RWPE1 (cell line): ENCODE results near the gene SMDT1.
"Not testable (repeated sequence)": the region's sequence is repeated elsewhere in the genome, so short reads cannot be mapped to it uniquely, and the experiment has no call there.

Experiments
- CTCF ChIA-PET: fragments of 350-600 bp; sonication (Branson Sonifier 250); formaldehyde crosslinking; extraction: SDS; loops from one replicate; lab custom pipeline; 2021; lab: Yijun Ruan, JAX
- POLR2A ChIA-PET: fragments of 400-600 bp; formaldehyde crosslinking; extraction: SDS; loops from one replicate; lab custom pipeline; 2020; ENCODE audit warnings: antibody characterized with exemption; ENCODE audit not compliant: low non-redundant PET; lab: Yijun Ruan, JAX
- DNase-seq: peaks from one replicate; pipeline ENCODE4 v3.0.0; 2012; ENCODE audit warnings: low spot score
- H3K27ac ChIP-seq: fragments of 450-650 bp; 2 replicates; pipeline ENCODE4 v1.5.1; 2017
- CTCF ChIP-seq: fragments of 450-650 bp; conservative IDR thresholded peaks from 2 replicates; pipeline ENCODE4 v1.5.1; 2017; ENCODE audit warnings: low read depth, mild to moderate bottlenecking

The SMDT1 gene

GRCh38 chr22:42130639-42131431, 51.3 kb downstream of the SMDT1 start, which contains the start of gene CYP2D6:
TSS of gene CYP2D6 (minus strand) at chr22:42130810. CDS start at chr22:42130791, 19 bp downstream.
- DNase-seq, H3K27ac ChIP-seq, POLR2A ChIA-PET: not testable (repeated sequence)
- CTCF ChIA-PET = interaction anchor here (0.7 kb wide), 1 partner anchor 135 kb away, joined by 3 read pairs; no protein-coding TSS in a partner anchor

DNA sequence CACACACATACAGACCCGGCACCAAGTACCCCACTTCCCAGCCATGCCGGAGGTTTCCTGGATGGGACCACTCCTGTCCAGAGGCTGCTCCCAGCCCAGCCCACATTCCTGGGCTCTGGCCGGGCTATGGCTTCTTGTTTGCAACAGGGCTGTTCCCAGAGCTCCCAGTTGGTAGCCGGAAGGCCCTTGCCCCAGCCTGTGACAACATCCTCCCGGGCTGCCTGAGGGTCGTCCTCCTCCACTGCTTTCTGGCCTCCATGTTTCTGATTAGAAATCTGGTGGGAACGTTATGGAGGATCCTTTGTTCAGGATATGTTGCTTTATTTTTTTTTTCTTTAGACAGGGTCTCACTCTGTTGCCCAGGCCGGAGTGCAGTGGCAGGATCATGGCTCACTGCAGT, 52.1 kb downstream of the SMDT1 start:
- CTCF ChIA-PET = interaction anchor here (0.6 kb wide), 2 partner anchors 120 to 328 kb away, joined by 3 to 5 read pairs; no protein-coding TSS in a partner anchor
- no peak for TF ChIP-seq CTCF
- POLR2A ChIA-PET = no interaction called here
- no peak for DNase-seq
- no peak overlapping the region for H3K27ac ChIP-seq

DNA sequence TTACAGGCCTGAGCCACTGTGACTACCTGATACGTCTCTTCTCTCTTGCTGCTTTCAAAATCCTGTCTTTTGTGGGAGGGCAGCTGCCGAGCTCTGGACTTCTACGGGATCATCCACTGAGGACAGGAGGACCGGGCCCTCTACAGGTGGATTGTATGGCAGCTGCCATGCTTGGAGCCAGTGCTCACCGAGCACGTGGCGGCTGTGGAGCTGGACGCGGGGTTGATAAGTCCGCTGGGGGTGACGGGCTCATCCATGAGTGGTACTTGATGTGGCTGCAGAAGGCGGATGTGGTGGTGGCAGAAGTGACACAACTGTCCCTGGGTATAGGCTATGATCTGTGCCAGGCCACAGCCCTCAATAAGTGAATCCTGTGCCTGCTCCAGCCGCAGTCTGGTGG, 53.0 kb downstream of the SMDT1 start:
- ChIA-PET CTCF (no interaction called here), POLR2A (no interaction called here)

More for the DNA sequence above, 53.0 kb downstream of the SMDT1 start:
- no peak for DNase-seq
- TF ChIP-seq CTCF = no peak
- no peak overlapping the region for H3K27ac ChIP-seq
